ENCODE results near the gene RAB13. TPM values are rescaled to one million over a fixed set of nuclear protein-coding genes. Genes with fewer than 3 reads are reported as not detected.

The RAB13 gene
- total and polyA plus RNA-seq, 2 of the 4 experiments (the other 2 are of a cell fraction): 42.3 to 249 TPM

GRCh38 chr1:153968972-153969371 lies 17.2 kb downstream of the RAB13 start:
- in situ Hi-C loops (cut with MboI; ENCODE audit: low sequenced_read_pairs) (loop anchor here (25.0 kb wide), 1 partner anchor 432 kb away; the partner anchor contains the start of genes S100A3, S100A4, S100A5 and S100A6), dilution Hi-C loops (cut with HindIII; ENCODE audit: low sequenced_read_pairs, unreplicated experiment) (no loop called here), intact Hi-C loops (cut with micrococcal nuclease) (no loop called here)
- TF ChIP-seq MXI1 (IDR thresholded peaks at IDR 0.05; ENCODE audit: borderline replicate concordance, low read depth, low read length) (no peak), SMC3 (IDR thresholded peaks at IDR 0.05; ENCODE audit: low read depth, low read length) (no peak), BHLHE40 (IDR thresholded peaks at IDR 0.05; ENCODE audit: low read depth, low read length) (no peak), CHD1 (IDR thresholded peaks at IDR 0.05; ENCODE audit: low read depth, low read length) (no peak), RFX5 (IDR thresholded peaks at IDR 0.05; ENCODE audit: low read depth, low read length) (no peak), MAZ (IDR thresholded peaks at IDR 0.05; ENCODE audit: borderline replicate concordance, low read depth, low read length) (no peak)
- H3K18ac ChIP-seq (ENCODE audit: low read depth, low read length): no peak overlapping the region
- no peak overlapping the region for H3K4me2 ChIP-seq (ENCODE audit: low read depth, low read length)
- H3K9me1 ChIP-seq (ENCODE audit: insufficient read depth, low read length): peaks cover 11% of the 10 kb centered on the region
- H2BK120ac ChIP-seq (ENCODE audit: low read depth, low read length): no peak overlapping the region
- H3K9me3 ChIP-seq (ENCODE audit: control insufficient read depth, insufficient read depth, low read length): no peaks in the 10 kb centered on the region
- H4K91ac ChIP-seq (ENCODE audit: insufficient read depth, low read depth, low read length): no peak overlapping the region
- no peaks in the 10 kb centered on the region for H3K27me3 ChIP-seq (ENCODE audit: control insufficient read depth, insufficient read depth, low read length)
- DNase-seq (no peak), ATAC-seq (ENCODE audit: low read depth) (no peak)
- no peak overlapping the region; the same call in 1 of the 2 replicates for H3K23ac ChIP-seq (ENCODE audit: low read depth, low read length)
- no TSS peak for BruUV-seq (replicated peaks)
- peaks cover 11% of the 10 kb centered on the region for H3K36me3 ChIP-seq (ENCODE audit: control insufficient read depth, insufficient read depth, low read length)
- H2BK5ac ChIP-seq (ENCODE audit: low read depth, low read length, poor library complexity, severe bottlenecking): no peak overlapping the region
- ChIA-PET CTCF (no interaction called here), POLR2A (ENCODE audit: unreplicated experiment) (no interaction called here)
- no peaks in the 10 kb centered on the region for H4K20me1 ChIP-seq (ENCODE audit: insufficient read depth, low read length)
- peak overlapping the region; percentile 8 to 93; a peak in 2 of 4 replicates for H4K8ac ChIP-seq (ENCODE audit: low read depth in 2 of 2, low read length in 2 of 2)
- H2AK9ac ChIP-seq (replicated peaks; ENCODE audit: low read depth, low read length, poor library complexity): peak overlapping the region; percentile 39
- H2AFZ ChIP-seq (replicated peaks; ENCODE audit: low read length, poor library complexity): no peak overlapping the region
- peaks cover 5 to 37% of the 10 kb centered on the region in 2 experiments; a peak in 3 of 4 replicates for H3K79me1 ChIP-seq (ENCODE audit: low read depth in 1 of 2, low read length in 2 of 2)
- H4K5ac ChIP-seq (ENCODE audit: low read depth, low read length): no peak overlapping the region
- no peak overlapping the region for H3K4me3 ChIP-seq (ENCODE audit: insufficient read depth, low read depth, low read length)
- no peak overlapping the region for H3K27ac ChIP-seq (ENCODE audit: insufficient read depth, low read length)
- no peak overlapping the region for H3K56ac ChIP-seq (ENCODE audit: extremely low read depth, insufficient read depth, low read length)
- WGBS, 2 experiments (ENCODE audit: extremely low coverage in 2 of 2, insufficient read length in 1 of 2): no CpG with 5 or more reads among the region's 2 CpGs
- no peak overlapping the region for H2BK15ac ChIP-seq (ENCODE audit: low read depth, low read length)
- H3K14ac ChIP-seq (replicated peaks; ENCODE audit: low read depth, low read length): no peak overlapping the region
- 0 out of 2 replicates have a peak, but pooled peaks cover 1% of the 10 kb centered on the region for H3K4me1 ChIP-seq (ENCODE audit: control insufficient read depth, insufficient read depth, low read length)
- H3K4ac ChIP-seq (ENCODE audit: low read depth, low read length): no peak overlapping the region
- no peak overlapping the region for H2AK5ac ChIP-seq (ENCODE audit: low read depth, low read length)
- no peak overlapping the region for H2BK20ac ChIP-seq (ENCODE audit: low read depth, low read length)
- no peak overlapping the region for H3K9ac ChIP-seq (ENCODE audit: low read depth, low read length)
